GM19397 (cell line): ENCODE measurements around the gene FAM117A.
"Not testable (repeated sequence)": the region's sequence is repeated elsewhere in the genome, so short reads cannot be mapped to it uniquely, and the experiment has no call there.

Source experiments
- ATAC-seq: cut with Tn5 transposase; IDR thresholded peaks from one replicate; pipeline ENCODE4 v1.9.1; 2021; ENCODE audit warnings: mild to moderate bottlenecking, moderate library complexity; ENCODE audit not compliant: unreplicated experiment

FAM117A gene

GRCh38 chr17:49681106-49681979 is 82.6 kb downstream of the FAM117A start:
- ATAC-seq, result no peak

- no peak for ATAC-seq
Measured at GRCh38 chr17:49680314-49680713, 83.6 kb downstream of the FAM117A start.

GRCh38 chr17:49677933-49678847 is 85.7 kb downstream of the FAM117A start, which contains the start of gene SPOP:
Gene SPOP (minus strand): TSS chr17:49678097. CDS start chr17:49622810, 55,287 bp downstream.
- ATAC-seq, result peak; percentile 86

DNA sequence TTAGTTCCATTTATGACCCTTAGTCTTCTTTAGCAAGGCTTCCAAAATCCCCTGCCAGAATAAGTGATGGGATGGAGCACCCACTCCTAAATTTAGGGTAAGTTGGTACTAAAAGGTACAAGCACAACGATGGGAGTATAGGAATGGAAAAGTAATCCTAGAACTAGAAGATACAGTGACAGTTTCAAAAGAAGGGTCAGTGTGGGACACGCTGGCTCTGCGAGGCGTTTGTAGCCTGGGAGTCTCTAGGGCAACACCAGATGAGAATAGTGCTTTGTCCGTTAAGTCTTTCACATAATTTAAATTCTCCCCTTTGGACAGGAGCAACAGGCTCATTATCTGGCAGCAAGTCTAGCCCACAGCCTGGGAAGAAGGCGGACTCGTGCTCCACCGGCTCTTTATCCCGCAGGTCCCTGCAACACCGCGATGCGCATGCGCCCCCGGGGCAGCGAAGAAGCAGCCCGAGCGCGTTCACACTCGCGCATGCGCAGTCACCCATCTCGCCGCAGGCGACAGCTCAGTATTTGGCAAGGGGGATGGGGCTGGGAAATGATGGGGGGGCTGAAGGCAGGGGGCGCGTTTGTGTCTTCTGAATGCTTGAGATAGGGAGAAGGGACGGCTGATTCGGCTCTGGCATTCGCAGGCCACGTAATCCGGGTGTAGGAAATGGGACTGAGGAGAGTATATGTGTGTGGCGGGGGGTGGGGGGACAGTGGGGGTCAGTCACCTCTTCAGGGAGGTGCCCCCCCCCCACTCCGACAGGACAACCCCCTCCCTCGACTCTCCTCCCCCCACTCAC is 86.6 kb downstream of the FAM117A start:
- peak; percentile 57 for ATAC-seq

- ATAC-seq, result peak; percentile 41
Measured at GRCh38 chr17:49676276-49676868, 87.6 kb downstream of the FAM117A start.

DNA sequence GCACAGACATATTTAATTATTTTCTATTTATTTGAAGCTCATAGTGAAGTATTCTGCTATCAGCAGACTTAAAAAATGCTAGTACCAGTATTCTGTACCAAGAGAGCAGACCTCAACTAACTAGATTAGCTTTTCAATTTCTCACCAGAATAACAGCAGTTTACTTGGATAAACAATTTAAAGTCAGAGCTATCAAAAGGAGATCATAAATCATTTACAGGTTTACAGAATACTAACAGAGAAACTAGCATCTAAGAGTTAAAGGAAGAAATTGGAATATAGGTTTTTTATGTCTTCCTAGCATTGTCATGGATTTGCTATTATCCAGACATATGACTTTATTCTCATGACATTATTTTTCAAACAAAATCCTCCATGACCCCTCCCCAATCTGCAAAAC is 89.4 kb downstream of the FAM117A start:
- no peak for ATAC-seq

GRCh38 chr17:49673679-49674078 is 90.3 kb downstream of the FAM117A start:
- not testable (repeated sequence) for ATAC-seq

DNA sequence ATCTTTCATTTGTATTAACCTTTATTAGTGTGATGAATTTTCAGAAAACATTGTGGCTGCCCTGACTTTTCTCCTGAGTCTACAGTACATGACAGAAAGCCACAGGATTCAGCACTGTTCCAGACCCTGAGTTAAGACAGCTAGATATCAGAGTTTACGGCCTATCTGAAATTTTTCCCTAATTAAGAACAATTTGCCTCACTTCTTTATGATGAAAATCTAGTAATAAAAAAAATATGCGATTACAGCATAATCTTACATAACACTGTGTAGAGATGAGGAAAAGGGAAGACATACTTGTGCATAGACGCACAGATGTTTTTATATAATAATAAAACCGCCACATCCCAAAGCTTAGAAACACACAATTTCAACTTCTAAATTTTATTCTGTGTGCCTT is 93.3 kb downstream of the FAM117A start:
- ATAC-seq, result no peak

DNA sequence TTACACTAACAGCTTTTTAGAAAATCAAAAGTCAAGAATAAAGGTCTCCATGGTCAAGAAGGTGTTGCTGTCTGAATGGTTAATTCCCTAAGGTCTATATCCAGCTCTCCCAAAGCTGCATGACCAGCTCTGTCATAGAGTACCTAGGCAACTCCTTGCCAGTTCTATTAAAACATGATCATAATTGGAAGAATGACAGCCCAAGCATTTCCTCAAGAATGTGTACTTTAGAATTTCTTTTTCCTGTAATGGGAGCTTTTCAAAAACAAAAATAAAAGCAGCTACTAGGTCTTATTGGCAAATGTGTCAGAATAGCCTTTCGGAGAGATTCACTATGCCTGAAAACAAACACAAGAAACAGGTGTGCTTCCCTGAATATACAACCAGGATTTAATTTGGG is 93.9 kb downstream of the FAM117A start:
- ATAC-seq, result no peak

DNA sequence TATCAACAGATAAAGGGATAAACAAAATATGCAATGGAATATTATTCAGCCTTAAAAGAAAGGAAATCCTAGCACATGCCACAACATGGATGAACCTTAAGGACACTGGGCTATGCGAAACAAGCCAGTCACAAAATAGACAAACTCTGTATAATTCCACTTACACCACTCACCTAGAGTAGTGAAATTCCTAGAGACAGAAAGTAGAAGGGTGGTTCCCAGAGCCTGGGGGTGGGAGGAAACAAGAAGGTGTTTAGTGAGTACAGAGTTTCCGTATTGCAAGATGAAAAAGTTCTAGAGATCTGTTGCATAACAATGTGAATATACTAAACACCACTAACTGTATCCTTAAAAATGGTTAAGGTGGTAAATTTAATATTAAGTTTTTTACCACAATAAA is 96.1 kb downstream of the FAM117A start:
- ATAC-seq, result no peak

GRCh38 chr17:49664706-49665211 is 99.2 kb downstream of the FAM117A start:
- no peak for ATAC-seq
